GM19193 (cell line): ENCODE measurements around the gene LARP1.

Experiments
- POLR2A ChIP-seq: IDR thresholded peaks from 4 replicates; pipeline ENCODE4 v1.6.1; 2011; ENCODE audit not compliant: insufficient read depth, insufficient read length; ENCODE audit errors: extremely low read depth

The LARP1 gene

DNA sequence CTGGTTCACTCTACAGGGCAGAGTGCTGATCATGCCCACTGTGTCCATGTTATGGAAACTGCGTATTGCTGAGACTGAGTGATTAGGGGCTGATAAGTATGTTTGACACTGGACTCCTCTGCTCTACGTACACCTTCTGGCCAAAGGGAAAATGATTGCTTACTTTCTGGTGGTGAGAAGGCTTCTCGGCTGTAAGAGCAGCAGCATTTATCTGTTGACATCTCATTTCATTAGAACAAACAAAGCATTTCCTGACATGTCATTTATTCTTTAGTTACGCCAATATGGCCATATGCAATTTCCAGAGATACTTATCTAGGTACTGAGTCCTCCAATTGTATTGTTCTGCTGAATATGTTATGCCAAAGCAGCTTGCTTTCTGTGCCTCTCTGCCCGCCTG, 89.6 kb downstream of the LARP1 start:
- TF ChIP-seq POLR2A: no peak

DNA sequence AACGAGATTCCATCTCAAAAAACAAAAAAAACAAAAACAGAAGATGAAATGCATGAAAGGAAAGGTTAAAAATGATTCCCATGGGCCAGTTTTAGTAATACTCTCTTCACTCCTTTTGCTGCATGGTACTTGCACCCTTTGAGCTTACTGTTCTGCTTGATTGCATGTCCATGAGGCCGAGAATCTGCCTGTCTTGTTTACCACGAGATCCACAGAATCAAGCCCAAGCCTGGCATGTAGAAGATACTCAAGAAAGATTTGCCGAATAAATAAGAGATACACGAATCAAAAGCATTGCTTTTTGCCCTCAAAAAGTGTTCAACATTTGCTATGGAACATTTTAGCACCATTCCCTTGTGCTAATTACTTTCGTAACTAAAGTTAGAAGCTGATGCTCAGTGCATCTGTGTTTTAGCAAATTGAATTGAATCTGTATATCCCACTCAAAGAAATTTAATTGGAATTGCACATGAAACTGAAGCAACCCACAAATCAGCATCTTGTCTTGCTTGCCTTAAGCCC, 94.1 kb downstream of the LARP1 start:
- no peak for TF ChIP-seq POLR2A

DNA sequence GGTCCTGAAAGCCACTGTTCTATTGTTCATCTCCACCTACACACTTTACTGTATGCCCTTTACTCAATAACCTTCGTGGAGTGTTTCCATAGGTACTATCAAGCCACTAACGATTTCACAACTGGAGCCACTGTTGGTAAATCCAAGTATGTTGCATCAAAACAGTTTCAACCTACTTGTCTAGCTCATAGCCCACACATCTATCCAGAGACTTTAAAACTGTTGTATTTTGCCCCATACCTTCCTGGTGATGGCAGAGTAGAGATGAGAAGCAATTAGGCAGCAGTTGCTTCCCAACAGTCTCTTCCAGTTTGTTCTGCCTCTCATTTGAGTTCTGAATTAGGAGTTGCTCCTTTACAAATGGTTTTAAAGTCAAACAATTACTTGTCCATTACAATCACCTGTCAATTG, 94.6 kb downstream of the LARP1 start:
- no peak for TF ChIP-seq POLR2A

DNA sequence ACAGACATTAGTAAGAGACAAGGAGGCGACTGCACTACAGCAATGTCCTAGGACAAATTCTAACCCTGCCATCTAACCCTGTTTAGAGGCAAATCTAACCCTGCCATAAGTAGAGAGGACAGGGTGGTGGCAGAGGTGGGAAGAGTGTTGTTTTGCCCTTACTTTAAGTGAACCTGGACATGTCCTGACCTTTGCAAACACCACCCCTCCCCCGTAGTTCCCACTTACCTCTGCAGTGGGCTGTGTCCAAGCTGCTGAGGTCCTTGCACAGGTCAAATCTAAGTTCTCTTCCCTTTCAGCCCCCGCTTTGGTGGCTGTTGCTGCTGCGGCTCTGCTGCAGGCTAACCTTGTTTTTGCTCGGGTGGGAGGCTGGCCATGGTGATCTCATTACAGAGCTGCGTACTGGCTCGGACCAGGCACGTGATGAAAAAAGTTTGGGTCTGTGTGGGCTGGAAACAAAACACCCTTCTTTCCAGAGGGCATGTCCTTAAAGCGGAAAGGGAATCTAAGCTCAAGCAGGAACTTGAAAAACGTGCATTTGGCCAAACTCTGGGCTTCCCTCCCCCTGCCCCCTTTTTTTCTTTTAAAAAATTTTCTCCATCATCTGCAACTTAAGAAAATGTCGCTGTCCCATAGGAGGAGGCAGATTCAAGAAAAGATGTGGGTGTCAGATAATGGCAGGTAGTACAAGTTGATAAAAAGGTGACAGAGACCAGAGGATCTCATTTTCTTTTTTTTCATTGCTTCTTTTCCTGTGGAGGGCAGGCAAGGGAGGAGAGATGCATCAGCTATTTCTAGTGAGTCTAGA, 95.3 kb downstream of the LARP1 start, which contains the start of gene FAXDC2:
Gene FAXDC2 (minus strand): TSS at position 349 of the 808 bp plus-strand sequence. CDS start 12,425 bp downstream, outside the sequence.
- TF ChIP-seq POLR2A: no peak

DNA sequence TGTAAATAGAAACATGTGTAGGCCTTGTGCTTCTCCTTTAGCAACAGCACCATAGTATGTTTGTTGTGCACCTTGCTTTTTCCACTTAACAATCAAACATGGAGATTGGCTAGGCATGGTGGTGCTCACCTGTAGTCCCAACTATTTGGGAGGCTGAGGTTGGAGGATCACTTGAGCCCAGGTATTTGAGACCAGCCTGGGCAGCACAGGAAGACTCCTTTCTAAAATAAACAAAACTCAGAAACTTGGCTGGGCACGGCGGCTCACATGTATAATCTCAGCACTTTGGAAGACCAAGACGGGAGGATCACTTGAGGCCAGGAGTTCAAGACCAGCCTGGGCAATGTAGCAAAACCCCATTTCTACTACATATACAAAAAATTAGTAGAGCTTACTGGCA, 96.2 kb downstream of the LARP1 start:
- TF ChIP-seq POLR2A: no peak

DNA sequence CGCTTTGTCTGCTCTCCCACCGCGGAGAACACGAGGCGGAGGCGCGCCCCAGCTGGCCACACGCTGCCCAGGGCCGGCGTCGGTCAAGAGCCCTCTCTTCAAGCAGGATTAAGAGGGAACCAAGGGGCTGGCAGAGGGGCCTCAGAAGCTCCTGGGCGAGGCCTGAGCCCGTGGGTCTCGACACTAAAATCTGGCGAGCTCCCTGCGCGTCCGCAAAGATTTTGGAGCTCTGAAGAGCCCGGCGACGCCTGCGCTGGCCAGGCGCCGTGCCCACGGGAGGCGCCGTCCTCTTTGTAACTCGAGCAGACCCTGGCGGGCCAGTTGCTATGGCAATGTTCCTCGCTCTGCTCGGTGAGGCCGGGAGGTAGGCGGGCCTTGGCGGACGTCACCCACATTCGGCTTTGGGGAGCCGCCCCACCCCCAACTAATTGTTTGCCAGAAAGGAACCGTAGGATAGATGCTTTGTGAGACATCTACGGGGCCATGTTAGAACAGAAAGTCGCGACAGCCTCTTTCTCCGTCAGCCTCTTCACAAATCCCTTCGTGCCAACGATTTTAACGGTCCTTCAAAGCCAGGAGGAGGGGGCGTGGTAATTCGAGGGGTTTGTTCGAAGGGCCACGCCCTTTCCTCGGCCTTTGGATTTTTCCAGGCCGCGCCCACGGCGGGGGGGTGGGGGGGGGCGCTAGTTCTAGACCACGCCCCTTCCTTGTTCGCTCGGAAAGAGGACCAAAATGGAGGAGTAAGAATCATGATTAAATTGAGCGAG, 102.5 kb downstream of the LARP1 start:
- TF ChIP-seq POLR2A: peak; percentile 52

DNA sequence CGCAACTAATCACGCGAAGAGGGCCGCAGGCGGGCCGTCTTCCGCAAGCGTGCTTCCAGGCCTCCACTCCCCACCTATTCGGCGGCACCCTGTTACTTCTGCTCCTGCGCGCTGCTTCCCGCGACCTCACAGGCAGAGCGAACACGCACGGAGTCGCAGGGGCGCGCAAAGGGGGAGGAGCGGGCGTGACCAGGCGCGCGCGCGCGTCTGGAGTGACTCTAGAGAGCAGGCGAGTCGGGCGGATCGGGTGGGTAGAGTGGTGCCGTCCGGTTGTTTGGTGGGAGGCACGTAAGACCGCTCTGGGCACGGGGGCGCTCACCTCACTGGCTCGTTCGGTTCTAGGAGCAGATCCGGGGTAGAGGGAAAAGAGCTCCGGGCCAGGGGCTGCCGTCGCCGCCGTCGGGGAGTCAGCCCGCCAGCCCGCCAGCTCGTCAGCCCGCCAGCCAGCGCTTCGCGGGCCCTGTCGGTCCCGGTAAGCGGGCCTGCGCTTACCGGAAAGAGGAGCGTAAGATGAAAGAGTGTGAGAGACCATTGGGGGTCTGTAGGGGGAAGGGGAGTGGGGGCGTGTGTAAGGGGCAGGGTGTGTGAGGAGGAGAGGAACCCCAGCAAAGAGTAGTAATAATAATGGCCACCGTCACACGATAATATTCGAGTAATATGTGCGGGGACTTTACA, 103.3 kb downstream of the LARP1 start, which contains the start of gene CNOT8:
Gene CNOT8 (plus strand): TSS at position 331 of the 675 bp plus-strand sequence. CDS start 4,652 bp downstream, outside the sequence.
- TF ChIP-seq POLR2A: peak; percentile 84

DNA sequence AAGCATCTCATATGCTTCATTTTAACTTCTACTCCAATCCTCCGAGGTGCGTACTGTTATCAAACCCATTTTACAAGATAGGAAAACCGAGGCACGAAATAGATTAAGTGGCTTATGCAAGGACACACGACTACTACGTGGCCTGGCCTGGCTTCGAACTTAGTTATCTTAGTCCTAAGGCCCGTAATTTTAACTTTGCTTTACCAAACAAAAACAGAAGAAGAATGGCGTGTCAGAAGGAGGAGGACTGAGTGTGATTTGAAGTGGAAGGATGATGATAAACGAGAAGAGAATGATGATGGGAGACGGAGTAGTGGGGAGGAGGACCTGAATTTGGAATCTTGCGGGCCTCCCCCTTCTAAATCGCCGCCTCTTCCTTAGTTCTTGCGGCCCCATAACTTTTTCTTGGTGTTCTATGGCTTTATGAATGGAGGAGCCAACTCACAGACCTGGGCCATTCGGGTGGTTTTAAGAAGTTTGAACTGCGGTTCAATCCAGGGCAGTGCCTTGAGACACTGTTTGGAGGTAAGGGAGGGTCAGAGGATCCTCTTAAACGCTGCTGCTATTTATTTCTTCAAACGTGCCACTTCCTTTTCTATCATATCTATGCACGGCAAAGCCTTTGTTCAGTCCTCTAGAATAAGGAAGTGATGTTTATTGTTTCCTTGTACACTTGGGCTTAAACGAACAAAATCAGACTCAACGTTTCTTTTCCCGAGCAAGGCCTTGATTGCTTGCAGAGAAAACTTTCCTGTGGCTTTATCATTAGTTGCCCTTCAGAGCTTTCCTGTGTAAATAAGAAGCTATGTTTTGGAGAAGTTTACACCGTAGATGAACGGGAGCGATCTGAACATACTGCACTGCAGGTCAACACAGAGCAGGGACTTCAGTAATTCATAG, 104.0 kb downstream of the LARP1 start:
- TF ChIP-seq POLR2A: no peak

DNA sequence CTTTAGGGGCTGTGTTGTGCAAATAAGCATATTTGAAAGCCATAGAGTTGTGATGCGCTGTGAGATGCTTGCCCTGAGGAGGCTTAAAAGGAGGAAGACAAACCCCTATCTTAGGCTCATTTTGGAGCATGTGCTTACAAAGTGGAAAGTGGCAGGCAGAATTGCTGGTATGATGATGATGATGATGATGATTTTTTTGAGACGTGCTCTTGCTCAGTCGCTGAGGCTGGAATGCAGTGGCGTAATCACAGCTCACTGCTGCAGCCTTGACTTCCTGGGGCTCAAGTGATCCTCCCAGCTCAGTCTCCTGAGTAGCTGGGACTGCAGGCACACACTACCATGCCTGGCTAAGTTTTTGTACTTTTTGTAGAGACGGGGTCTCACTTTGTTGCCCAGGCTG, 104.9 kb downstream of the LARP1 start:
- no peak for TF ChIP-seq POLR2A

DNA sequence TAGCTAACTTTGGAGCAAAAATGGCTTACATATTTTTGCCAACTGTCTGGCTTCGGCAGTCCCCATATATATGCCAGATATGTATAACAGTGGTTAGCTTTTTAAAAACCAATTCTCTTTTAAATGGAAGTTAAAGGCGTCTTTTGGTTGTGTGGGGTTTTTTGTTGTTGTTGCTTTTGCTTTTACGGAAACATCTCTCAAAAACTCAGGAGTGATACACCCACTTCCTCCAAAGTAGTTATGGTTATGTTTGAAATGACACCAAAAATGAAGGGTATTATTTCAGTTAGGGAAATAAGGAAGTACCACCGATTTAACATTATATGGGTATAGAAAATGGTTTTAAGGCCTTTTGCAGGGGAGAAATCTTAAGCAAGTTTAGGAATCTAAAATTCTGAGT, 105.6 kb downstream of the LARP1 start:
- TF ChIP-seq POLR2A: no peak

DNA sequence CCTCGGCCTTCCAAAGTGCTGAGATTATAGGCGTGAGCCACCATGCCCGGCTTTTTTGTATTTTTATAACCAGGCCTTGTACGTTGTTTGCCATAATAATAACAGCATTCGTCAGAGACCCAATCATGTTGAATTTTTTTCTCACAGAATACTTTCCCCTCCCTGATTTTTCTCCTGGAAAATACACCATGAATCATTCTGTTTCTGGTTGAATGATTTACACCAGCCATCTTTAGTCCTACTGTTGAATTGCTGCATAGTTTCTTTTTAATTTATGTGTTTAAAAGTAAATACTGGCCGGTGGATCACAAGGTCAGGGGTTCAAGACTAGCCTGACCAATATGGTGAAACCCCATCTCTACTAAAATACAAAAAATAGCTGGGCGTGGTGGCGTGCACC, 106.8 kb downstream of the LARP1 start:
- no peak for TF ChIP-seq POLR2A

DNA sequence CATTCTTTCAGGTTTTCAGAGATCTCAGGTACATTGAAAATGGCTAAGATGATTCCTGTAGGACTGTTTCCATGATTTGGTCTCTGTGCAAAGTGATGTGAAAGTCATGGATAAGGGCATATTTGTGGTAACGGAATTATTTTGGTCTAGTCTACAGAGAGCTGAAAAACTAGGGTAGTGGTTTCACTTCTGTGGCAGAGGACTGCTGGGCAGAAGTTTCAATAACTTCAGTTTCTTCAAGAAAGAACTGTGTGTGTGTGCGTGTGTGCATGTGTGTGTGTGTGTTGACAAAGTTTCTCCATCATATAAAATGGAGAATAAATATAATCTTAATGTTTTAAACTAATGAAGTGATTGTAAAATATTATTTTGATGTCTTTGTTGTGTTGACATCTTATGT, 107.6 kb downstream of the LARP1 start:
- TF ChIP-seq POLR2A: no peak

DNA sequence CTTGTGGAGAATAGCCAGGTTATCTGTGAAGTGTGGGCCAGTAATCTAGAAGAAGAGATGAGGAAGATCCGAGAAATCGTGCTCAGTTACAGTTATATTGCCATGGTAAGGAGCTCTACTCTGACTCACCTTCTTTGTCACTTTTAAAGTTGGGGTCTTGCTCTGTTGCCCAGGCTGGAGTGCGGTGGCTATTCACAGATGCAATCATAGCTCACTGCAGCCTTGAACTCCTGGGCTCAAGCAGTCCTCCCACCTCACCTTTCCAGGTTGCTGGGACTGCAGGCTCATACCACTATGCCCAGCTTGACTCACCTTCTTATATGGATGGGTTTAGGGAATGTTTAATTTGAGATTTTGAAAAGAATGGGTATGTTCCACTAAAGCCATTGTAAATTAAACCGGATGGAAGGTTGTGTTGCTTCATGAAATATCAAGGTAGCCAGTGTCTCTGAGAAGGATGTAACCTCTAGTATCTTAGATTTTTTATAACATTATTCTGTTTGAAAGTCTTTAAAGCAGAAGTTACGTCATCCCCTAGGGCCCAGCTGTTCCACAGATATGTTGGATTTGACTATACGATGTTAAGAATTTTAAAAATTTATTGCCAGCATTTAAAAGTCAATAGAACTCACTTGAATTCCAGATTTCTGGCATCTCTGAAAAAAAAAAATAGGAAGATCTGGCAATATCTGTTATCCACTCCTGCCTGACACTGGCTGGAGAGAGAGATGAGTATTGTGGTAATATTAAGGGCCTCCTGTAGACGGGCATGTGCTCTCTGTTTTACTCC, 108.3 kb downstream of the LARP1 start:
- no peak for TF ChIP-seq POLR2A
